Stimulated activated CD8-positive, alpha-beta memory T cell treated with anti-CD3 and anti-CD28 coated beads, Interleukin-7, amount 100 ng/mL, for 24 hours (primary cell): ENCODE measurements around the gene IBSP.

Source experiments
- DNase-seq: peaks from one replicate; pipeline ENCODE4 v3.0.0-alpha.2; 2020; ENCODE audit warnings: low read depth

Gene IBSP, protein sequence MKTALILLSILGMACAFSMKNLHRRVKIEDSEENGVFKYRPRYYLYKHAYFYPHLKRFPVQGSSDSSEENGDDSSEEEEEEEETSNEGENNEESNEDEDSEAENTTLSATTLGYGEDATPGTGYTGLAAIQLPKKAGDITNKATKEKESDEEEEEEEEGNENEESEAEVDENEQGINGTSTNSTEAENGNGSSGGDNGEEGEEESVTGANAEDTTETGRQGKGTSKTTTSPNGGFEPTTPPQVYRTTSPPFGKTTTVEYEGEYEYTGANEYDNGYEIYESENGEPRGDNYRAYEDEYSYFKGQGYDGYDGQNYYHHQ

DNA sequence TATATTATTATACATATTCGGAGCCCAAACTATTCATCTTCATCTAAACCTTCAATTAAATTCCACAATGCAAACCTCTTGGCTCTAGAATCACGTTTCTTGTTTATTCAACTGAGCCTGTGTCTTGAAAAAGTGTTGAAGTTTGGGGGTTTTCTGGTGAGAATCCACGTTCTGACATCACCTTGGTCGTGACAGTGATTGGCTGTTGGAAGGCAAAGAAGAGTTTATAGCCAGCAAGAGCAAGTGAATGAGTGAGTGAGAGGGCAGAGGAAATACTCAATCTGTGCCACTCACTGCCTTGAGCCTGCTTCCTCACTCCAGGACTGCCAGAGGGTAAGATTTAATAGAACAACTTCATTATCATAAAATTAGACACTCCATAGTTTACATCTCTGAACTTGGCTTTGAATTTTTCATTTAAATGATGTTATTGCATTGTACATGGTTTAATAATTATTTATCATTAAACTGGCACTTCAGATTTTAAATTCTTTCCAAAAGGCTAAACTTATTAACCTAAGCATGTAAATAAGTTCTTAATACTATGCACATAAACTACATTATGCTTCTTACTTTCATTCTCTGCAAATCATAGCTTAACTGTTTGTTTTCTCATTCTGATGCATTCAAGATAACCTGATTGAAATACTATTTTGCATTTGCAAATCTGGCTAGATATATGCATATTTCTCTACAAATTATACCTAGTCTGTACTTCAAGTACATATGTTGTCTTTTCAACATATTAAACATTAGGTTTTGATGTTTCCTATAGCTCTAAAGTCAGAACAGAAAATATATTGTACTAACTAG lies at the start of gene IBSP:
IBSP (plus strand) TSS at position 254 of the 813 bp plus-strand sequence. CDS start 2,808 bp downstream, outside the sequence.
- DNase-seq: no peak

DNA sequence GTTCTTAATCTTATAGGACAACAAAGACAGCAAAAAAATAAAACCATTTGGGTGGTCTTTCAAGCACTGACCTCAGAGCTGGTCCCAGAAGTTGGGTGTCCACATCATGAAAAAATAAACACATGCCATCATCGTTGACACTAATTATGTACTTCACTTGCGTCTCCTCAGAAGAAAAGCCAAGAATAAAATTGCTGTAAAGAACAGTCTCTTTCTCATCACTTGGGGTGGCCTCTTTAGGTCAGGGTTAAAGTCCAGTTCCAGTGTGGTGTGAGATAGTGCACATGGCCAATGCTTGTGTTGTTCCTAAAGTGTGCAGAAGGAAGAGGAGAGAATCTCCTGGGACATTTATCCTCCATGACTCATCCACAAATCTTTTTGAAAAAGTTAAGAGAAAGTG lies 49.5 kb upstream of the IBSP start:
- no peak for DNase-seq

DNA sequence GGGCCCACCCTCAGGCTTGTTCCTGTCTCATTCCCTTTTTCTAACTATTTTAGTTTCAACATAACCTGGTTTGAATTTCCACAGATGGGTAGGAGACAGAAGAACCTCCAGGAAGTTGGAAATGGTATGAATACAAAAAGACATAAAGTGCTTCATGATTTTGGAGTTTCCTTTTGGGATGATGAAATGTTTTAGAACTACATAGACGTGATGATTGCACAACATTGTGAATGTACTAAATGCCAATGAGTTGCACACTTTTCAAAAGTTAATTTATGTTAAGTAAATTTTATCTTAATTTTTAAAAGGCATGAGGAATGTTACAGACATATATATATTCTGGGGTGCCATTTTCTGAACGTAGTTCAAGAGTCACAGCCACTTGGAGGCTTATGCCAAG lies 41.1 kb upstream of the IBSP start:
- no peak for DNase-seq

DNA sequence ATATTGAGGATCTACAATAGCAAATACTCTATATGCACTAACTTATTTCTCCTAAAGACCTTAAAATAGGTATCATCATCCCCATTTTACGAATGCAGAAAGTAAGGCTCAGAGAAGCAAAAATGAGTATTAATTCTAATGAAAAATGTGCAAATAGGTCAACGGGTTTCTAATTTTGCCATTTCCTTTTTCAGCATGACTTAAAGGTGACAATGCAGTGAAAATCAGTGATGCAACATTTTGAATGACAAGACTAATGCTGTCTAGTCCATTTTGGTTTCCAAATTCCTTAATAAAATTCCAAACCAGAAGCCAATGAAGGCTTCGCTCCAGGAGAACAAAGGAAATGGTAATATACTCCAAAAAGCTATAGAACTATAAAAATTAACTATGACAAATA lies 37.0 kb upstream of the IBSP start:
- no peak for DNase-seq

DNA sequence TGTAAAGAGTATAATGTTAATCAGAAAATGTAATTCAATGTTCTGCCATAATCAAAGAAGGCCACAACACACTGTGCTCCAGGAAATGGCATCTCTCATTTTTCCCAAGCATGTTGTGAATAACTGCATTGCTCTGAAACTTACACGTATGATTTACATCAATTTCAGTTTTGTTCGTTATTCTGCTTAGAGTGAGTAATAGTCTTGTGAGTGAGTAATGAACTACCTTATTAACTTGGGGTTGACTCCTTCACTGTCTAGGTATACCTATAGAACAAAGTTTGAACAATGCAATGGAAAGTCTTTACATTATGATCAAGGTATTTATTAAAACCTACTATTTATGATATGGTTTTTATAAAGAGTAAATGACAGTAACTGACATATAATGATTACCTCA lies 17.8 kb upstream of the IBSP start:
- DNase-seq: no peak

DNA sequence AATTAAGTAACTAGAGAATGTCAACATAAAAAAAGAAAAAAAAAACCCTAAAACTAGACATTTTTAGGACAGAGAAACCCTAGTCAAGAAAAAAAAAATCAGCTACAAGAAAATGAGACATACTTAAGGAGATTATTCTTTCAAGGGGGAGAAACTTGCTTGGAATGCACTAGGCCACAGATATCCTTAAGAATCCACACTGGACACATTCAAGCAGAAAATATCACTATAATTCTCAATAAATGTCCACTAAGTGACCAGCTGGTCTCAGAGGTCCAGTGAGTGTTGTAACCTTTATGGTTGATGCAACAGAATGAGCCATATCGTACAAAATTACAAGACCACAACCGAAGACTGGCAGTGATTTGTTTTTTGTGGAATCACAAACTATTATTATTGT lies 15.6 kb upstream of the IBSP start:
- DNase-seq: no peak

DNA sequence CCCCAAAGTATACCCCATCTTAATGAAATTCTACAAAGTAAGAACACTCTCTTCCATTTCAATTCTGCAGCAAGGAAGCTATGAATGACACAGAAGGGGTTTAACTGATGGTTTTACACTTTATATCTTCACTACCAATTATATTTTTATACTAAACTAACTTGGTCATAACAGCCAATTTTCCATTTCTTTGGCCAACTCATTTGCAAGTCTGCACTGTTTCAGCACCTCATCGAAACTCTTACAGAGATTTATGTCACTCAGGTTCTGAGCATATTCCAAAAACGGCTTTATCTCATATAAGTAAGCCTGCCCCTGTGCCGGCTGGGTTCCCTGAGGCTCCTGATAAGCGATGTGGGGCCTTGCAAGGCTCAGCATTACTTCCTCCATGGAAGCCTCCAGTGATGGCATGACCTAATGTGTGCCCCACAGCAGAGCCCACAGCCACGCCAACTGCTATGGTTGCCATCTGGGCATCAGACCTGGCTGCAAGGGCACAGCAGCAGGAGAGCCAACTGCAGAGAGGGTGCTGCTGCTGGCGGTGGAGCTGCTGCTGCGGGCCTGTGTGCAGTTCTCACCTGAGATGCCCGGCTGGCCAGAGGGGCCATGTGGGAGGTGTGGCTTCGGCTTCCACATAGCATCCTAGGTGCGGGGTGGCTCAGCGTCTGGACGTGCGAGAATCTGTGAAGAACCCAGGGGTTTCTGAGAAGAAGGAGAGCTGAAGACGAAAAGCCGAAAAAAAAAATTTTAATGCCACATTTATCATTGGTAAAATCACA lies 13.4 kb upstream of the IBSP start:
- no peak for DNase-seq

DNA sequence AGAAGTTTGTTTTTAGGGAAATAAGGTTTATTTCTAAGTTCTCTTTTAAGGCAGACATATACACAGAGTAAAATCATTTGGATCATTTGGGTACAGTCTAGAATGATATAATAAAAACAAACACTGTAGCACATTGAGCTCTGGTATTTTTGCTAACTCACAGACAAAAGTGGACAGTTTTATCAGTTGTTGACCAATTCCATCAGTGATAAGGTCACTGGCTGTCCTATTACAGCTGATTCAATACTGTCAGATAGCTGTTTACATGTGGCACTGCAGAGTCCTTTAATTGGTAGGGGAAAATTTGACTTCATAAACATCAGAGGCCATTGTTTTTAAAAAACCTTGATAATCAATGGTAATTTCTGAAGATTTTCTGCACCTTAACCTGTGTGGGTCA lies 3.5 kb downstream of the IBSP start:
- no peak for DNase-seq

DNA sequence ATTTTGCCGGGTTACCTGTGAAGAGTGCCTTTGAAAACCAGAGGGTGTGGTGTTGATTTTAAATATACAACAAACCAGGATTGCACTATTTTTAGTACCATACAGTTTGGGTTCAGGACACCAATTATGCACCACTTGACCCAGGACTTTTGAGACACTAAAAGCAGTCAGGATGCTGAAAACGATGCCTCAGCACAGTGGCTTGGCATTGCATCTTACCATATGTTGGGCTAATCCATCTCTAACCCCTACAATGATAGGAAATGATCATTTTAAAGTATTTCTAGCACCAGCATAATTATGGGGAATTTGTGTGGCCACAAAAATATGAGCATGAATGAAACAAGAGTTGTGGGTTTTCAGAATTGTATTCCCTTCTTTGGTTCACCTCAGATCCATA lies 4.1 kb downstream of the IBSP start:
- no peak for DNase-seq

DNA sequence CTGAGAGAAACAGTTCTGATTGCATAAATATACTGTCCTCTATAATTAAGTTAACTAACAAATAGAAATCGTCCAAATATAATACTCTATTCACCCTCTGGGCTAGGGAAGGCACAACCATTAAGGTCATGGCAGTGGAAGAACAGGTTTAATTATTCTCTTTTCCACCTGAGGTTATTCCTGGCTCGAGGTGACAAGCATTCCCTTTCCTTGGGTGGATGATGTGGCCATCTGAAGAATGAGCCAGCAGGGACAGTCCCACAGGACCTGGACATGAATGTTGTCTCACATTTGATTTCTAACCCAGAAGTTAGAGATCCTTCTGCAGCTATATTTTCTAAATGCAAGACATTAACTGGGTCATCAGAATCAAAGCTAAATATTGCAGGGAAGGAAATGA lies 5.5 kb downstream of the IBSP start:
- DNase-seq: no peak

DNA sequence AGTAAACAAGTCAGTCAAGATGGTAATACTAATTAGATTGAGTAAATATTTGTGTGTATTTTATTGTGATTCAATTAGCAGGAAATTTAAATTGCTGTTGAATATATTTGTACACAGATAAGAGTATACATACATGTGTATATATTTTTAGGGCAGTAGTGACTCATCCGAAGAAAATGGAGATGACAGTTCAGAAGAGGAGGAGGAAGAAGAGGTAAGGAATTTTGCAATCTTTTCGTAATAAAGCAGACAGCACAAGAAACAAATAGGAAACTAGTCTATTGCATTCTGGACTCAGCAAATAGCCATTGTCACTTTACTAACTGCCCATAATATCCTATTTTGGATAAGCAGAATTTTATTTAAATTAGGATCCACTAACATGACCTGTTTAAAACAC lies 6.6 kb downstream of the IBSP start:
- no peak for DNase-seq

DNA sequence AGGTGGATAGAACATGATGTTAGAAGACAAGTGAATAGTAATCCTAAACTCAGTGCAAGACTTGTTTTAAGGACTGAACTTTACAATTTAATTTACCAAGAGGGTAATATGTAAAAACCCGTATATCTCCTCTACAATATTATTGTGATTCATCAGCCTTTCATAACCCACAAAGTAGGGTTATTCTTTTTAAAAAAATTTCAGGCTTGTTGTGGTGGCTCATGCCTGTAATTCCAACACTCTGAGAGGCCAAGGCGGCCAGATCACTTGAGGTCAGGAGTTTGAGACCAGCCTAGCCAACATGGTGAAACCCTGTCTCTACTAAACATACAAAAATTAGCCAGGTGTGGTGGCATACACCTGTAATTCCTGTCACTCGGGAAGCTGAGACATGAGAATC lies 7.2 kb downstream of the IBSP start:
- no peak for DNase-seq

DNA sequence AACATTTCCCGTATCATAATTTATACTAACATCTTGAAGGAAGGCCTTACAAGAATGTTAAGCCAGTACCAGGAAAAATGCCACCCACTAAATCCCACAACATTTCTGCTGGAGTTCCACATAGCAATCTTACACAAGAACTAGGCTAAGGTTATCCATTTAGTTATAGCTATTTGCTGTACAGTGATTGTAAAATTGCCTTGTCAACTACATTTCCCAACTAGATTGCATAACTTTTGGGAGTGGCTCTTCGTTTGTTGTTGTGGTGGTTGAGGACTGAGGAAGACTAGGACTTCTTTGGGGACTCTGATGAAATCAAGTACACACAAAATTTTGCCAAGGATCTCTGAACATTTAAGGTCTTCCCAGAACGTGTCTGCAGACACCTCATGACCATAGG lies 8.0 kb downstream of the IBSP start:
- no peak for DNase-seq

DNA sequence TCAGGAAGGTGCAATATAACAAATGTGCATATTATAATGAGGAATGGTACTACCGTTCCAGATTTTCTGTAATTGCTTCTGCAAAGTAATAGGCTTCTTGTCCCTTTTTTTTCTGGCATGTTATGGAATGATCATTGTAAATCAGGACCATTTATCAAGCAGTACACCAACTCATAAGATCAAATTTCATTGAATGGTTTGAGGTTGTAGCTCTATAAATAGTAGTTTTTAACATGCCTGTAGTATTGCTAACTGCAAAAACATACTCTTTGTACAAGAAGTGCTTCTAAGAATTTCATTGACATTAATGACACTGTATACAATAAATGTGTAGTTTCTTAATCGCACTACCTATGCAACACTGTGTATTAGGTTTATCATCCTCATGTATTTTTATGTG lies 12.6 kb downstream of the IBSP start:
- DNase-seq: no peak

DNA sequence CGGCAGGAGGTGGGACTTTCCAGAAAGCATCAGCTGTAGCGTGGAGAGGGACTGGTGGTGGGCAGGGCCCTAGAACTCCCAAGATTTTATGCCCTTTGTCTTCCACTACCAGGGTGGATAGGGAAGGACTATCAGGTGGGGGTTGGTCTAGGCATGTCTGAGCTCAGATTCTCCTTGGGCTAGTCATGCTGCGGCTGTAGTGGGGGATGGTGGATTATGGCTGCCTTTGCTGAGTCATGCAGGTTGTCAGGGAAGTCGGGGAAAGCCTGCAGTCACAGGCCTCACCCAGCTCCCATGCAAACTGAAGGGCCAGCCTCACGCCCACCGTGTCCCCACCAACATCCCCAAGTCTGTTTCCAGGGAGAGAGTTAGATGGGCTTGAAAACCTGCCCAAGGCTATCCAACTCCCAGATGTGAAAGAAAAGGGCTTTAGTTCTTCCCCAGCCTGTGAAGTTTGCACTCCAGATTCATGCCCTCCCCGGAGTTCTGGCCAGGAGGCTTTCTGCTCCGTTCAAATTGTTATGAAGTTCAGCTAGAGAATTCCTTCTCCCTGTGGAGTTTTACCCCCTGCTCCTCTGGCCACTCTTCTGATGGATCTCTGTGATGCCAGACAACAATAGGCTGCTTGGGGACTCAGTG lies 20.0 kb downstream of the IBSP start:
- no peak for DNase-seq

DNA sequence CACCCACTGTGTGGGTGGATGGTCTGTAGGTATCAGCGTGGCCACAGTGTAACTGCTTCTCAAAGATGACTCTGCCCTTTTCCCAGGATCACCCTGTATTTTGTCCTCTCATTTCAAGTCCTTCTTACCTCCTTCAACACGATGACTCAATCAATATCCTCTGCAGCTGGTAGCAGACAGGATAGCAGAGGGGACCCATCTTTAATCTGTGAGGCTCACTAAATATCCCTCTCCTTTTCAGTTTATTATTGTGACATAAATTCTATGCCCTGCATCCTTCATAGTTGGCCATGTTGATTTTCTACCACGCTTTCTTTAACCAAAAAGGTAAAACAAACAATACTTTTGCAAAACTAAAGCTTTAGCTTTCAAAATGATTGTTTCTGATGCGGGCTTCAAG lies 23.8 kb downstream of the IBSP start:
- DNase-seq: no peak

DNA sequence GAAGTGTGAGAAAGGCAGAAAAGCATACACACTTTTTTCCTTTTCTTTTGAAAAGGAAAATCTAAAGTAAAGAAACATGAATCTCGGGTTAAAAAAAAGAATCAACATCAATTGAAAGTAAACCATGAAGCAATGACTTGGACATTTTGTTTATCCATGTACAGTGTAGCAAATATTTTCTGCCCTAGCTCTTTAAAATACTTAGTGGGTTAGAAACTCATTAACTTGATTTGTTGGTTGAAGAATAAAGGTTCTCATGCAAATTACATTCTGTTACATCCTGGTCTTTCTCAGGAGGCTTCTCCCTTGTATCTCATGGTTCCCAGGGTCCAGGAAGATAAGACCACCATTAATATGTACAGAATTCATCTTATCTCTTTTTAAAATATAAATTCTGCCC lies 24.4 kb downstream of the IBSP start:
- DNase-seq: no peak

DNA sequence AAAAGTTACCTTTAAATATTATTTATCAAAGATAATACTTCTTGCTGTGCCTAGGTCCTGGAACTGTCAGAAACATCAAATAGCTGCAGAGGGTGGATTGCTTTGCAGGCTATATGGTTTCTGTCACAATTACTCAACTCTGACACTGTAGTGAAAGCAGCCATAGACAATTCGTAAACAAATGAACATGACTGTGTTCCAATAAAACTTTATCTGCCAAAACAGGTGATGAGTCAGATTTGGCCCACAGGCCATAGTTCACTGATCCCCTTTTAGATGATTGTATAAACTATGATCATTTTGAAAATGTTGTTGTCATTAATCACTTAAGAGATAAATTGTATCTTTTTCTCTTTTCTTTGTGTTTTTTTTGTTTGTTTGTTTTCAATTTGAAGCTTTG lies 25.0 kb downstream of the IBSP start:
- no peak for DNase-seq

DNA sequence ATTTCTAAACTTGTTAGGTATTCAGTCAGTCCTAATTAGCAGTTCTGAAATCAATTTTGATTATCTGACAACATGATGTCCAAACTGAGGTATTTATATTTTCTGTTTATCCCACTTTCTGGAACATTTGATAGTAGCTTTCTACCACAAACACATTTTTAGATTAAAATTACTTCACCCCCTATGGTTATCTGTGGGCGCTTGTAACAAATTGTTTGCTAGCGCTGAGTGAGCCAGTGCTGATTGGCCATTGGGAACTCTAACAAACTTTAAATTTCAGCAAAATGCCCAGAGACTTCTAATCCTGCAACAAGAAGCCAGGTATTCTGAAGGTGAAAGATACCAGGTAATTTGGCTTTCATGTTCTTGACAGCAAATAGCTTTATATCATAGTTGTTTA lies 33.3 kb downstream of the IBSP start, which contains the start of gene MEPE:
MEPE (plus strand) TSS at position 301 of the 400 bp plus-strand sequence. CDS start 1,746 bp downstream, outside the sequence.
- no peak for DNase-seq

DNA sequence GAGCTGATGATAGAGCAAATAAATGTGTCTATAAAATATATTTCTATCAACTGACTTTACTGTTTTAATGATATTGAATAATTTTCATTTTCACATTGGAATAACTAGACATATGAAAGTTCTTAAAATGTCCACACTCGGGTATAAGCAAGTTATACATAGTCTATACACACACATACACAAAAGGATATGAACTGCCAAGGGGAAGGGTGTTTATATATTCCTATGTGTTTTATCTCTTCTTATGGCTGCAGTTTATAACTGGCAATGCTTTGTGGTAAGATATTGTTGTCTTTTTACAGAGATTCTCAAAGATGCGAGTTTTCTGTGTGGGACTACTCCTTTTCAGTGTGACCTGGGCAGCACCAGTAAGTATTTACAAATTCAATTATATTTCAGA lies 35.0 kb downstream of the IBSP start:
- DNase-seq: no peak

DNA sequence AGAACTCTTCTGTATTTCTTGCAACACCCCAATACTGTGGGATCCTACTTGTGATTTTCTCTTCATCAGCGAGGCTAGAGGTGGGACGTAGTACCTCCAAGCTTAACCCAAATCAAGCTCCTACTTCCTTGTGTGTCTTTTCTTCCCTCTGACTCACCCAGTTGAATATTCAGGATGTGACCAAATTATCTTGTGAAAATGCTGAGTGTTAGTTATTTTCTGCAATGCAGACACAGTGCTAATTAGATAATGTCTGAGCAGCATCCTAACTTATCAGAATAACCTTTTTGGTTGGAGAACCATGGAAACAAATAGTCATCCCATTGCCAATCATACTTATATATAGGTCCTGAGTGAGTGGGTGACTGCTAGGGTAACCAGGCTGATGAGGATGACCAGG lies 35.8 kb downstream of the IBSP start:
- no peak for DNase-seq

DNA sequence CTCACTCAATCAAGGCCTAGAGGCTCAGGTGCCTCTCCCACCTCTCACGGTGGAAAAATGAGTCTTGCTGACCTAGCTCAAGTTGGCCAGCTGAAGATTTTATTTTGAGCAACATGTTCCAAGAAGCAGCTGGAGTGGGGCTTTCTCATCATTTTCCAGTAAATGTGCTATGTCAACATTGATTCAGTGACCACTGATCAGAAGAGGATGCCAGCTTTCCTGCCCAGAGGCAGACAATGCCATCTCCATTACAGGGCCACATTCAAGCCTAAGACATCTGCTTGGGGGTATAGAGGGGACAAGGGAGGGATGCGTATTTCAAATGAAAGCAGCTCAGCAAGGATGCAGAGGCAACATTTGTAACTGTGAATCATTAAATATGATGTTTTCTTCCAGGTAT lies 36.4 kb downstream of the IBSP start:
- no peak for DNase-seq
